Measurements from ENCODE around the gene ANKS1B. TPM values are rescaled to one million over a fixed set of nuclear protein-coding genes. Genes with fewer than 3 reads are reported as not detected.
"Not testable (repeated sequence)": the region's sequence is repeated elsewhere in the genome, so short reads cannot be mapped to it uniquely, and the experiment has no call there.

ANKS1B gene
- polyA plus RNA-seq, 1 donor: 4.8 TPM

DNA sequence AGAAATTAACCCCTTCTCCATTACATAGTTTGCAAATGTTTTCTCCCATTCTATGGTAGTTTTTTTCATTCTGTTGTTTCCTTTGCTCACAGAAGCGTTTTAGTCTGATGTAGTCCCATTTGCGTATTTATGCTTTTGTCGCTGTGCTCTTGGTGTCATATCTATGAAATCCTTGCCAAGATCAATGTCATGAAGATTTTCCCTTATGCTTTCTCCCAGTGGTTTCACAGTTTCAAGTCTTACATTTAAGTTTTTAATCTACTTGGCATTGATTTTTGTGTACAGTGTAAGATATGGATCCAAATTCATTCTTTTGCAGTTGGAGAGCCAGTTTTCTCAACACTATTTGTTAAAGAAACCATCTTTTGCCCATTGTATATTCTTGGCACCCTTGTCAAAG is 982.0 kb downstream of the ANKS1B start:
- no peak for DNase-seq

GRCh38 chr12:99002156-99002555 is 982.6 kb downstream of the ANKS1B start:
- DNase-seq: no peak

GRCh38 chr12:98999559-98999958 is 985.2 kb downstream of the ANKS1B start:
- no peak for DNase-seq

DNA sequence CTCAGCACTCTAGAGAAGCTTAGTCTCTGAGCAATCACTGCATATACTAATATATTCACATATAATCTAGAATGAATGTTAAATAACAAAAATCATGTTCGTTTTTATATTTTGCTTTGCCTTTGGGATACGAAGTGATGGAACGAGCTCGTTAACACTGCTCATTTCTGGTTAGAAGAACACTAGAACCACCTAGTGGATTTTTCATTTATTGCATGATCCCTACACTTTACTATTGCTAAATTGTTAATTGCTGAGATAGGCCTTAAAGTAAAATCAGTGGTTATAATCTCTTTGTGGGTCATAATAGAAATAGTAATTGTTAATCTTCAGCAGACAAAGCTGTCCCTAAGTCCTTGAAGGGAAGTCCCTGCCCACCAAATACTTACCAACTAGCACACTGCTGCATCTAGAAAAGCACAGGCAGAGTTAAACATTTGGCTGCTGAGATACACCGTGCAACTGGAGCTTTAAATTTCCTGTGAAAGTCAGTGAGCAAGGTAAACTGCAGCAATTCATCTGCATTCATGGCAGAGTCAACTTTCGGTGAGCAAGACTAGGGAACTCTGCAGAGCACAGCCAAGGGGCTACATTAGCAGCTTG is 985.9 kb downstream of the ANKS1B start:
- peak; percentile 57 for DNase-seq

GRCh38 chr12:98997899-98998298 is 986.8 kb downstream of the ANKS1B start:
- no peak for DNase-seq

- no peak for DNase-seq
These were observed 994.1 kb downstream of the ANKS1B start for GRCh38 chr12:98990648-98991047.

DNA sequence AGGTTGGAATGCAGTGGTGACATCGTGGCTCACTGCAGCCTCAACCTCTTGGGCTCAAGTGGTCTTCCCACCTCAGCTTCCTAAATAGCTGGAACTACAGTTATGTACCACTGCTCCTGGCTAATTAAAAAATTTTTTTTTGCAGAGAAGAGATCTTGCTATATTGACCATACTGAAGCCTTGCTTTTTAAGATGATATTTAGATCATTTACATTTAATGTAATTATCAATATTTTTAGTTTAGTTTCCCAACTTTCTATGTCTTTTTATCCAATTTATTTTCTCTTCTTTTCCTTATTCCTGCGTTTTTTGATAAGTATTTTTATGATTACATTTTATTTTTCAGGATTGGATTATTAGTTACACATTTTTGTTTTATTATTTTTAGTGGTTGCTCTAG is 999.6 kb downstream of the ANKS1B start:
- no peak for DNase-seq

DNA sequence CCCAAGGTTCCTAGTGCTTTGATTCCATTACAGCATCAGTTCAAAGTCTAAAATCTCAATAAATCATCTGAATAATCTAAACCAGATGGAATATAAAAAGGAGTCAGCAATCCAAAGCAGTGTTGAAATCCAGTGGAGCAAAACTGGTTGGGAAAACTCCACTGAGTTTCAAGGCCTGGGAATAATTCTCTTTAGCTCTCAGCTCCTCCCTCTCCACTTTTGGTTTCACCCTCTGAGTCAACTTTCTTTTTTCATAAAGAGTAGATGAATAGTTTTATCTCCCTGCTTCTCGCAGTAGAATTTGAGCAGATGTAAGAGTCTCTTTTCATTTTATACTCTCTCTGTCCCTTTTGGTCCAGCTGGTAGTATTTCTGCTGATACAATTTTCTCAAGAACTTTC is 1001.1 kb downstream of the ANKS1B start:
- no peak for DNase-seq

DNA sequence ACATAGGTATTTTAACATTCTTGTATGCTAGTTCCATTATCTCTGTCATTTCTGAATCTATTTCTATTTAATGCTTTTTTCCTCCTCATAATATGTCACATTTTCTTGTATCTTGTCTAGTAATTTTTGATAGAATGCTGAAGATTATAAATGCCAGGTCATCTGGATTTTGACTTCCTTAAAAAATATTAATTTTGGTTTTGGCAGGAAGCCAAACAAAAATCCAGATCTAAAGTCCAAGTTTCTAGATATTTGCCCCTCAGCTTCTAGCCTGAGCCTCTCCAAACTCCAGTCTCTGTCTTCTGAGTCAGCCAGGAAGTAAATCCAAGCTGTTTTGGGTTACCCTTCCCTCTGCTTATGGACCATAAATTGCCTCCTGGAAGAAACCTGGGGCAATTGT is 1004.2 kb downstream of the ANKS1B start:
- no peak for DNase-seq

DNA sequence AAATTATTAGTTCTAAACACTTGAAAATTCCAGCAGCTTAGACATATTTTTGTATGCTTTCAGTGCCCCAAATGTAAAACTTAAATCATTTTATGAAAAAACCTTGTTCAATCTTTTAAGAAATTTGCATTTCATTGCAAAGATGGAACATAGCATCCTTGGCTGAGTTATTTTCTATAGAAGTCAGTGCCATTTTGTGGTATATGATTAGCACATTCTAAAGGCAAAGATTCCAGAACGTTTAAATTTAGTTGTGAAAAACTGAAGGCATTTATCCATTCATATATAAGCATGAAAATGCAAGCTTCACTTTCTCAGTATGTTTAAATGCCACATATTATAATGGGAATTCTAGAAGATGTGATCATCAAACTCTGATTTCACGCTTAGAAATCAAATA is 1007.5 kb downstream of the ANKS1B start:
- DNase-seq: no peak

- DNase-seq: no peak
These were observed 1009.9 kb downstream of the ANKS1B start for GRCh38 chr12:98974767-98975381.

GRCh38 chr12:98973395-98973794 is 1011.3 kb downstream of the ANKS1B start:
- no peak for DNase-seq

DNA sequence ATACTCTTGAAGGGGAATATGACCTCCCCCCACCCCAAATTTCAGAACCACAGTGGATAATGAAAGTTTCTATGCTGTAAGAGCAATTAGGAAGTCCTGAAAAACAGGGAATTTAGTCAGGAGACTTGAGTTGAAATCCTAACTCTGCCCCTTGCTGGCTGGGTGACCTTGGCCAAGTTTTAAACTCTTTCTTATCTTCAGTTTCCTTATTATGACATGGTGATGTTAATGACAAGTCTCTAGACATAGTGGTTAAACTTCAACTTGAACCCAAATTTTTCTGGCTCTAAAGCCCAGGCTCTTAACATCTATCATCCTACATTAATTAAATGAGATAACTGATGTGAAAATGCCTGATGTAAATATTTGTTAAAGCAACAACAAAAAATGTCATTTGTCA is 1013.8 kb downstream of the ANKS1B start:
- no peak for DNase-seq

DNA sequence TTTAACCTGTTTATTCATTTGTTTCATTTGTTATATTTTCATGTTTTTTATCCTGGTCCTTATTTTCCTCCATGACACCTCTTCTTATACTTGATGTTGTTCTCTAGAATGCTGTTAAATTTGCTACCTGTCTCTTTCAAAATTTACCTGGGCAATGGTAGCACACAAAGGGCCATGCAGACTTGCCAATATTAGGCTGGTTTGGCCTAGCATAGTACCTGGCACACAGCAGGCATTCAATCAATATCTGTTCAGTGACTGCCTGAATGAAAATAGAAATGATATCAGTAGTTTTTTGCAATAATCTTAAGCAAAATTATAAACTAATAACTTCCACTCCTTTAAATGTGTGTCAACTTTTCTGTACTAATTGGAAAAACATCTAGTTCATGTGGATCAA is 1014.5 kb downstream of the ANKS1B start:
- no peak for DNase-seq

DNA sequence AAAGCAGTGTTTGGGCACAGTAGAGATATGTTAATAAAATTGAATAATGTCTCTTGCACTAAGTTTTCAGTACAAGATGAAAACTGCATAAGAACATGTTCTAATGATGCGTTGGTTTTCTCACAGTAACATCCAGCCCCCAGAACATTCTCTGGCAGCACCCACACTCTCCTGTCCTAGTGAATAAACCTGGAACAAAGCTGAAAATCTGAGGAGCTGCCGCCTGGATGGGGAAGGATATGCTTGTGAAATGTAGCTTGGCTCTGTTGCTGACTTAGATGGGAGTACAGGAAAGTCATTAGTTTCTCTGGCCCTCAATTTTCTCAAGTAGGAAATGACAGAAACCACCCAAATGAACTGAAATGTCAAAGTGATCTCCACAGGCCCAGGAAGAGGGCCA is 1015.8 kb downstream of the ANKS1B start:
- no peak for DNase-seq

DNA sequence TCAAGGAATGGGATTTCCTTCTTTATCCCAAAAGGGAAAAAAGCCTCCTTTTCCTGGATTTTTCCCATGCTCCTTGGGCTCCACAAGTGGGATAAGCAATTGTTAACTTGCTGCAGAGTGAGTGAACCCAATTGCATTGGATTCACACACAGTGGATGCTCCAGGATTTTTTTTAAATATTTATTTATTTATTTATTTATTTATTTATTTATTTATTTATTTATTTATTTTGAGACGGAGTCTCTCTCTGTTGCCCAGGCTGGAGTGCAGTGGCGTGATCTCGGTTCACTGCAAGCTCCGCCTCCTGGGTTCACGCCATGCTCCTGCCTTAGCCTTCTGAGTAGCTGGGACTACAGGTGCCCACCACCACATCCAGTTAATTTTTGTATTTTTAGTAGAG is 1027.6 kb downstream of the ANKS1B start:
- not testable (repeated sequence) for DNase-seq

DNA sequence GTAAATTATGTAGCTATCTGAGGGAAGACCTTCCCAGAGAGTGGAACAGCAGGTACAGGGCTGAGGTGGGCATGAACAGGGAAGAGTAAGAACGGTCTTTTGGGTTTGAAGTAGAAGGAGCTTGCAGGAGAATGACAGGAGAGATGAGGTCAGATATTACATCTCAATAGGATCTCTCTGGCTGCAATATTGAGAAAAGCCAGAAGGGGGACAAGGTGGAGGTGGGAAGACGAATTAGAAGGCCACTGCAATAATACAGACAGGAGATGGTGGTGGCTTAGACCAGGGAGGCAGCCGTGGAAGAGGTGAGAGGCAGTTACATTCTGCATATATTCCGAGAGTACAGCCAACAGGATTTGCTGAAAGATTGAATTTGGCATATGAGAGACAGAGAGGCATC is 1029.5 kb downstream of the ANKS1B start:
- DNase-seq: no peak

DNA sequence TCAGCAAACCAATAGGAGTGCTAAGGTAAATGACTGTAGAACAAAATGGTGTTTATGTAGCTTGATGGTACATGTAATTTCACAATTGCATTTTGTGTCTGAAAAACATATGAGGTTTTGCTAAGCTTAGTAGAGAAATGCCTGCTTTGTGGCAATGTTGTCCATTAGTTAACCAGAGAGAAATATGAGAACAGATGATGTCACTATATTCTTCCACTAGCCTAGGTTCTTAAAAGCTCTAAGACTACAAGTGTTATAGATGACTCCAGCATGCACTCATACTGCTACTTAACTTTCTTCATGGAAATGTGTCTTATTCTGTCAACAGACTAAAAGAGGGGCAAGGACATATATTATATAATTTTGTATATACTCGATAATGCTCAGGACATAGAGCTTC is 1030.2 kb downstream of the ANKS1B start:
- DNase-seq: no peak

DNA sequence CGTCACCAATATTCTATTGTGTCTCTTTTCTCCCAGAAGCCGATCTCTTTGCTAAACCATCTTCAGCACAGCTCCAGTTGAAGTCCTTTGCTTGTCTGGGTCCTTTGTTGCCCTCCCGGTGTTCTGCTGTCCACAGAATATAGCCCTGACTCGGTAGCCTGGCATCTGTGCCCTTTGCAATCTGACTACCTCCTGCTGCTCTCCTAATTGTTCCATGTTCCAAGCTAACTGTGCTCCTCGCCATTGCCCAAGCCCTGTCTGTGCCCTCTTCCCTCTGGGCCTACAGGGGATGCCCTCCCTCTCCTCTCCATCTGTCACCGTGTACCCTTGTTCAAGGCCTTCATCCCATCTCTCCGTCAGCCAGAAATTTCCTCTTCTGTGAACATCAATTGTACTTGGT is 1033.3 kb downstream of the ANKS1B start:
- no peak for DNase-seq

DNA sequence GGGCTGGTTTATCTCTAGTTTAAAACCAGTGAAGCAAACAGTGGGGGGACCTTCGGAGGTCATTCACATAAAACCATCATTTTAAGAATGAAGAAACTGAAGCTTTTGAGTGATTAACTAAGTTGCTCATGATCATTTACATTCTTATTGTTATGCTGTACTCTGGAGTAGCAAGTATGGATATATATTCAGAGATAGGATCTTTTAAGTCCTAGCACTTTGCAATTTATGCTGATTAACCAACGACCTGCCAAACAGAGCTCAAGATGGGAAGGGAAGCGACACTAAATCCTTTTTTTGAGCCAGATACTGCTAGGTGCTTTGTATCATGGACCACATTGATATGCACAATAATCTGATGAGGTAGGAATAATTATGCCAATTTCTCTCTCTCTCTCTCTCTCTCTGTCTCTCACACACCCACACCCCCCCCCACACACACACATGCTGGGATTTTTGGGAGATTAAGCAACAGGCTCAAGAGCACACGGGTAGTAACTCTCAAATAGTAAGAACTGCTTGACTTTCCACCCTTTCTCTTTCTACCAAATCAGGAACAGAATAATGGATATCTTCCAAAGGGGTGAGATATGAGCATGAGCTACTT is 1036.3 kb downstream of the ANKS1B start:
- DNase-seq: no peak

DNA sequence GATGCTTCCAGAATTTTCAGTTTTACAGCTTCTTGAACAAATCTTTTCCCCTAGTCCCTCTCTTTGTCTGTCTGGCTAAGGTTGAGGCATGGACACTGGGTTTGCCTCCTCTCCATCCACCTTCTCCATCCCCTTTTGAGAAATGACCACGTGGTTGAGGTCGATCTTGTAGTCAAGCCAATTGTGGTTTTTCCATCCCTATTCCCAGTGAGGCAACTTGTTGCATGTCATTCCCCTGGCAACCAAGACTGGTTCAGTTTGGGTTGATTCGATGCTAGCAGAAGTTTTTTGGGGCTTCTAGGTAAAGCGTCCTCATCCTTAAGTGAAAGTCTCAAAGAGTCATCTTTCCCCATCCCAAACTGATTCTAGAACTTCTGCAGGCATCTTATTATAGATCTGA is 1038.9 kb downstream of the ANKS1B start:
- no peak for DNase-seq

DNA sequence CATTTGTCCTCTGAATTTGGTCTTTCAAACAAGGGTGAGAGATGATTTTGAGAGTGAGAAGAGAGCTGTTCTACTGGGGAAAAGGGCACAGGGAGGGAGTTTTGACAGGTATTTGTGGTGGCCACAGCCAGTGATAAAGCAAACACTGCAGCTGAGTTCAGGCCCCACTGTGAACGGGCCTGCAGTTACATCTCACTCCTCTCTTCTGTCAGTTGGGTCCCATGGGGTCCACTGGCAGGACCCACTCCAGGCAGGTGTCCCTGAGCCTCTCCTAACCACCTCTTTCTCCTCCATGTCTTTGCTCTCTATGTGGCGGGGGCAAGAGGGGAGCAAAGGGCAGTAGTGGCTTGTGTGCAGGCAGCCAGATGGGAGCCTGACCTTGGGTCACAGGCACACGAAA is 1044.8 kb downstream of the ANKS1B start:
- DNase-seq: no peak

DNA sequence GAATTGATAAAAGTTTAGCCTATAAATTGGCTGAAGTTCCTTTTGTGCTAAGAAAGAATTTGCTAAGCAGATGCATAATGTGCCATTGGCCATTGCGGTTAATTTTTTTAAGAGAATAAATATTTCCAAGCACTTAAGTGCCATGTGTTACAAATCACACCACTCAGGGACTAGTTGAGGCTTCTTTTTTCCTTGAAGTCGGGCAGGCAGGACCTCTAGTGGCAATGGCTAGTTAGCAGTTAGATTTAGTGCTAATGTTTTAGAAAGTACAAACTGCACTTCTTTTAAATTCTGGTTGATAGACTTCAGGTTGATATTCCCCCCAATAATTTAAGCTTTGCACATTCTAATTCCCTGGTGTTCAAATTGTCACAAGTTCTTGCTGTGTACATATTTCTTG is 1045.4 kb downstream of the ANKS1B start:
- DNase-seq: no peak

- DNase-seq: no peak
These were observed 1048.9 kb downstream of the ANKS1B start for GRCh38 chr12:98935847-98936246.

Data from left kidney (tissue), 2 donors.